Stimulated activated CD4-positive, alpha-beta T cell treated with anti-CD3 and anti-CD28 coated beads, Interleukin-15, amount 100 ng/mL, for 24 hours (primary cell): ENCODE data around the gene B3GALT6.

Experiments used
- DNase-seq: peaks from one replicate; pipeline ENCODE4 v3.0.0-alpha.2; 2020

Gene B3GALT6

GRCh38 chr1:1216770-1217620 lies 15.0 kb upstream of the B3GALT6 start:
- DNase-seq, result peak; percentile 64

- peak; percentile 77 for DNase-seq
Observed at GRCh38 chr1:1217621-1218523, 14.2 kb upstream of the B3GALT6 start.

GRCh38 chr1:1218524-1219200 lies 13.4 kb upstream of the B3GALT6 start:
- no peak for DNase-seq

GRCh38 chr1:1219341-1219740 lies 12.7 kb upstream of the B3GALT6 start:
- peak; percentile 73 for DNase-seq

- no peak for DNase-seq
Observed at GRCh38 chr1:1220197-1220596, 11.8 kb upstream of the B3GALT6 start.

GRCh38 chr1:1221887-1222574 lies 10.0 kb upstream of the B3GALT6 start:
- DNase-seq, result no peak

- no peak for DNase-seq
Observed at GRCh38 chr1:1222575-1223225, 9.3 kb upstream of the B3GALT6 start.

GRCh38 chr1:1223321-1223720 lies 8.7 kb upstream of the B3GALT6 start:
- no peak for DNase-seq

- no peak for DNase-seq
Observed at GRCh38 chr1:1223891-1224290, 8.1 kb upstream of the B3GALT6 start.

GRCh38 chr1:1225238-1225845 lies 6.7 kb upstream of the B3GALT6 start:
- DNase-seq, result no peak

GRCh38 chr1:1225913-1226312 lies 6.1 kb upstream of the B3GALT6 start:
- DNase-seq, result no peak

- no peak for DNase-seq
Observed at GRCh38 chr1:1226566-1227362, 5.3 kb upstream of the B3GALT6 start.

- no peak for DNase-seq
Observed at GRCh38 chr1:1227386-1227785, 4.7 kb upstream of the B3GALT6 start.

- DNase-seq, result no peak
Observed at GRCh38 chr1:1228187-1228586, 3.9 kb upstream of the B3GALT6 start.

GRCh38 chr1:1228596-1229321 lies 3.3 kb upstream of the B3GALT6 start:
- no peak for DNase-seq

- DNase-seq, result no peak
Observed at GRCh38 chr1:1229770-1230169, 2.3 kb upstream of the B3GALT6 start.

GRCh38 chr1:1230656-1231399 lies 1.2 kb upstream of the B3GALT6 start:
- DNase-seq, result peak; percentile 46

- peak; percentile 98 for DNase-seq
Observed at GRCh38 chr1:1231400-1232207, 433 bp upstream of the B3GALT6 start, which contains the start of gene SDF4. Gene SDF4 (minus strand): TSS chr1:1232001. CDS start chr1:1228772, 3,229 bp downstream.
